ENCODE results near the gene MT1M.

DNA sequence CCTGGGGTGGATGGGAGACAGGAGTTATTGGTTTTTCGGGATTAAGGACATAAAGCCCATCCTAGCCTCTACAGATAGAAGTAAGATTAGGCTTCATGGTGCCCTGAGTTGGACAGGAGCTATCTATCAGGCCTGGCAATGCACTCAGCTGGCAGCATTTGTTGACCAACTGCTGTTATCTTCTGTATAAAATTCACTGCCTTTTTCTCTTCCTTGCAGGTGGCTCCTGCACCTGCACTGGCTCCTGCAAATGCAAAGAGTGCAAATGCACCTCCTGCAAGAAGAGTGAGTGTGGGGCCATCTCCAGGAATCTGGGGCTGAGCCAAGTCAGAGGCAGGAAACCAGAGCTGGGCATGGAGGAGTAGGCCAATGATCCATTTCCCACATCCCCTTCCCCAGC is 6.6 kb downstream of the MT1M start:
- TF ChIP-seq, protein P1, sequence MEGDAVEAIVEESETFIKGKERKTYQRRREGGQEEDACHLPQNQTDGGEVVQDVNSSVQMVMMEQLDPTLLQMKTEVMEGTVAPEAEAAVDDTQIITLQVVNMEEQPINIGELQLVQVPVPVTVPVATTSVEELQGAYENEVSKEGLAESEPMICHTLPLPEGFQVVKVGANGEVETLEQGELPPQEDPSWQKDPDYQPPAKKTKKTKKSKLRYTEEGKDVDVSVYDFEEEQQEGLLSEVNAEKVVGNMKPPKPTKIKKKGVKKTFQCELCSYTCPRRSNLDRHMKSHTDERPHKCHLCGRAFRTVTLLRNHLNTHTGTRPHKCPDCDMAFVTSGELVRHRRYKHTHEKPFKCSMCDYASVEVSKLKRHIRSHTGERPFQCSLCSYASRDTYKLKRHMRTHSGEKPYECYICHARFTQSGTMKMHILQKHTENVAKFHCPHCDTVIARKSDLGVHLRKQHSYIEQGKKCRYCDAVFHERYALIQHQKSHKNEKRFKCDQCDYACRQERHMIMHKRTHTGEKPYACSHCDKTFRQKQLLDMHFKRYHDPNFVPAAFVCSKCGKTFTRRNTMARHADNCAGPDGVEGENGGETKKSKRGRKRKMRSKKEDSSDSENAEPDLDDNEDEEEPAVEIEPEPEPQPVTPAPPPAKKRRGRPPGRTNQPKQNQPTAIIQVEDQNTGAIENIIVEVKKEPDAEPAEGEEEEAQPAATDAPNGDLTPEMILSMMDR (IDR thresholded peaks at IDR 0.05 in 4 of 5, conservative IDR thresholded peaks at IDR 0.05 in 1 of 5), result no peak
- no peak for TF ChIP-seq POLR2A (IDR thresholded peaks at IDR 0.05)

All from gastrocnemius medialis (tissue), 4 donors.